PC-3 (cell line): ENCODE results near the gene LSP1. TPM values are rescaled to one million over a fixed set of nuclear protein-coding genes. Genes with fewer than 3 reads are reported as not detected.

ENCODE experiments used
- ATAC-seq: fragments of 200-7000 bp; cut with Tn5 transposase; 2 replicates; pipeline ENCODE4 v1.9.1; 2020; ENCODE audit warnings: mild to moderate bottlenecking, moderate library complexity
- BruUV-seq: library from RNA; stranded (reverse); fragments of 400-500 nt; replicated peaks from 2 replicates; lab custom pipeline; 2021; lab: Mats Ljungman, UMichigan
- CTCF ChIA-PET: fragments of 300-600 bp; sonication (Branson Sonifier 250); formaldehyde crosslinking; loops from one replicate; lab custom pipeline; 2022; ENCODE audit warnings: antibody characterized with exemption; lab: Charles Lee
- POLR2A ChIA-PET: fragments of 300-600 bp; sonication (Branson Sonifier 250); formaldehyde crosslinking; loops from one replicate; lab custom pipeline; 2022; ENCODE audit warnings: antibody characterized with exemption; ENCODE audit not compliant: unreplicated experiment; lab: Charles Lee
- DNase-seq: peaks from one replicate; pipeline ENCODE4 v3.0.0-alpha.2; 2015
- H2AFZ ChIP-seq: fragments of 300-600 bp; sonication (generic); 2 replicates; pipeline ENCODE4 v1.6.0; 2016; ENCODE audit warnings: antibody characterized with exemption, low read length
- H3F3A ChIP-seq: fragments of 300-600 bp; sonication (generic); one replicate; pipeline ENCODE4 v1.6.0; 2017; ENCODE audit warnings: antibody characterized with exemption, low read length, control low read depth, mild to moderate bottlenecking; ENCODE audit not compliant: unreplicated experiment
- H3K27ac ChIP-seq: fragments of 300-600 bp; sonication (generic); 2 replicates; pipeline ENCODE4 v1.5.1; 2016; ENCODE audit warnings: mild to moderate bottlenecking, low read length
- H3K27me3 ChIP-seq: fragments of 300-600 bp; sonication (generic); 2 replicates; pipeline ENCODE4 v1.6.1; 2016; ENCODE audit warnings: low read length, mixed read lengths
- H3K36me3 ChIP-seq: fragments of 300-600 bp; sonication (generic); 2 replicates; pipeline ENCODE4 v1.6.1; 2016; ENCODE audit warnings: low read depth, mixed run types, low read length, mixed read lengths
- H3K4me1 ChIP-seq: fragments of 300-600 bp; sonication (generic); 2 replicates; pipeline ENCODE4 v1.5.1; 2016; ENCODE audit warnings: low read length; ENCODE audit not compliant: insufficient read depth
- H3K4me2 ChIP-seq: fragments of 300-600 bp; sonication (generic); 2 replicates; pipeline ENCODE4 v1.6.0; 2016; ENCODE audit warnings: low read length
- H3K4me3 ChIP-seq: fragments of 300-600 bp; sonication (generic); 2 replicates; pipeline ENCODE4 v1.5.1; 2016; ENCODE audit warnings: mild to moderate bottlenecking, low read length, mixed read lengths
- H3K79me2 ChIP-seq: fragments of 300-600 bp; sonication (generic); 2 replicates; pipeline ENCODE4 v1.6.1; 2017; ENCODE audit warnings: low read length, mixed read lengths
- H3K9ac ChIP-seq: fragments of 300-600 bp; sonication (generic); 2 replicates; pipeline ENCODE4 v1.6.0; 2016; ENCODE audit warnings: mild to moderate bottlenecking, low read length
- H3K9me2 ChIP-seq: fragments of 300-600 bp; sonication (generic); replicated peaks from 2 replicates; pipeline ENCODE4 v1.6.1; 2016; ENCODE audit warnings: mixed run types, low read length, mixed read lengths
- H3K9me3 ChIP-seq: fragments of 300-600 bp; sonication (generic); 2 replicates; pipeline ENCODE4 v1.6.1; 2016; ENCODE audit warnings: low read length, mixed read lengths
- H4K20me1 ChIP-seq: fragments of 300-600 bp; sonication (generic); 2 replicates; pipeline ENCODE4 v1.6.1; 2016; ENCODE audit warnings: low read length, mixed read lengths
- CTCF ChIP-seq: fragments of 300-600 bp; sonication (generic); conservative IDR thresholded peaks from 2 replicates; pipeline ENCODE4 v1.5.1; 2017; ENCODE audit warnings: antibody characterized with exemption, low read depth, mild to moderate bottlenecking, low read length
- EZH2 ChIP-seq: fragments of 300-600 bp; sonication (generic); IDR thresholded peaks from one replicate; pipeline ENCODE4 v1.6.1; 2017; ENCODE audit warnings: antibody characterized with exemption, mild to moderate bottlenecking, low read length; ENCODE audit not compliant: unreplicated experiment
- EZH2phosphoT487 ChIP-seq: fragments of 300-600 bp; sonication (generic); IDR thresholded peaks from 2 replicates; pipeline ENCODE4 v1.6.1; 2018; ENCODE audit warnings: mild to moderate bottlenecking, antibody characterized with exemption, low read length, borderline replicate concordance
- intact Hi-C: fragments of 100-400 bp; cut with micrococcal nuclease; formaldehyde crosslinking; loops from 2 replicates; pipeline ENCODE4 v1.9.0; 2023
- total RNA-seq: library from RNA; depleted of rRNA; stranded (reverse); fragments of >200 nt; gene quantifications from 2 replicates; pipeline ENCODE4 v1.2.3, GENCODE V29; 2014

LSP1 gene
- total RNA-seq, 1 experiment from 2014 or later: not detected

GRCh38 chr11:1908618-1909017, 55.7 kb downstream of the LSP1 start:
- TF ChIP-seq EZH2phosphoT487: no peak
- TF ChIP-seq EZH2: no peak
- TF ChIP-seq CTCF: no peak
- H2AFZ ChIP-seq: no peak overlapping the region
- H3K27ac ChIP-seq: no peak overlapping the region
- no peak for DNase-seq
- CTCF ChIA-PET: no interaction called here
- POLR2A ChIA-PET: no interaction called here
- H3K4me2 ChIP-seq: no peak overlapping the region
- intact Hi-C loops: no loop called here
- no peaks in the 10 kb centered on the region for H3F3A ChIP-seq
- H3K9me2 ChIP-seq: no peaks in the 10 kb centered on the region
- no peak for ATAC-seq
- no peaks in the 10 kb centered on the region for H3K9me3 ChIP-seq
- no peaks in the 10 kb centered on the region for H3K79me2 ChIP-seq
- BruUV-seq: no TSS peak
- peaks cover 38% of the 10 kb centered on the region for H3K27me3 ChIP-seq
- no peaks in the 10 kb centered on the region for H3K4me1 ChIP-seq
- no peak overlapping the region for H3K4me3 ChIP-seq
- no peak overlapping the region for H3K9ac ChIP-seq
- H3K36me3 ChIP-seq: no peaks in the 10 kb centered on the region
- no peaks in the 10 kb centered on the region for H4K20me1 ChIP-seq

GRCh38 chr11:1909524-1909923, 56.6 kb downstream of the LSP1 start:
- POLR2A ChIA-PET: no interaction called here

GRCh38 chr11:1912289-1912878, 59.5 kb downstream of the LSP1 start:
- Histone ChIP-seq H3K9me3 (no peaks in the 10 kb centered on the region), H3K9me2 (no peaks in the 10 kb centered on the region), H4K20me1 (no peaks in the 10 kb centered on the region), H2AFZ (no peak overlapping the region), H3K27me3 (peaks cover 19% of the 10 kb centered on the region), H3K4me3 (no peak overlapping the region), H3K4me1 (no peaks in the 10 kb centered on the region), H3K27ac (no peak overlapping the region), H3K9ac (no peak overlapping the region), H3F3A (no peaks in the 10 kb centered on the region), H3K36me3 (no peaks in the 10 kb centered on the region), H3K79me2 (no peaks in the 10 kb centered on the region), H3K4me2 (no peak overlapping the region)
- ChIA-PET POLR2A (no interaction called here), CTCF (no interaction called here)
- TF ChIP-seq EZH2phosphoT487 (no peak), EZH2 (no peak), CTCF (no peak)
- ATAC-seq: no peak
- intact Hi-C loops: no loop called here
- DNase-seq: no peak
- BruUV-seq: no TSS peak

More at GRCh38 chr11:1909524-1909923, 56.6 kb downstream of the LSP1 start:
- CTCF ChIA-PET: no interaction called here
- no peak overlapping the region for H3K9ac ChIP-seq
- intact Hi-C loops: no loop called here
- ATAC-seq (no peak), DNase-seq (no peak)
- no peak overlapping the region for H3K4me3 ChIP-seq
- no peaks in the 10 kb centered on the region for H3K9me2 ChIP-seq
- no peaks in the 10 kb centered on the region for H3K79me2 ChIP-seq
- TF ChIP-seq EZH2phosphoT487: no peak
- H3K27ac ChIP-seq: no peak overlapping the region
- no peaks in the 10 kb centered on the region for H4K20me1 ChIP-seq
- H3F3A ChIP-seq: no peaks in the 10 kb centered on the region
- no peak overlapping the region for H2AFZ ChIP-seq
- no peaks in the 10 kb centered on the region for H3K9me3 ChIP-seq
- no peaks in the 10 kb centered on the region for H3K4me1 ChIP-seq
- BruUV-seq: no TSS peak
- H3K27me3 ChIP-seq: peaks cover 34% of the 10 kb centered on the region
- H3K4me2 ChIP-seq: no peak overlapping the region
- no peaks in the 10 kb centered on the region for H3K36me3 ChIP-seq
